Activated CD4-positive, alpha-beta T cell treated with anti-CD3 and anti-CD28 coated beads, Interleukin-2, Interleukin-6, amounts not matched to agents 100 ng/mL and 50 ng/mL, durations not matched to agents 16 hours and 8 hours (primary cell): Measurements from ENCODE around the gene LAMTOR2.
"Not testable (repeated sequence)": the region's sequence is repeated elsewhere in the genome, so short reads cannot be mapped to it uniquely, and the experiment has no call there.

ENCODE experiments used
- DNase-seq: peaks from one replicate; pipeline ENCODE4 v3.0.0-alpha.2; 2020

LAMTOR2 gene

DNA sequence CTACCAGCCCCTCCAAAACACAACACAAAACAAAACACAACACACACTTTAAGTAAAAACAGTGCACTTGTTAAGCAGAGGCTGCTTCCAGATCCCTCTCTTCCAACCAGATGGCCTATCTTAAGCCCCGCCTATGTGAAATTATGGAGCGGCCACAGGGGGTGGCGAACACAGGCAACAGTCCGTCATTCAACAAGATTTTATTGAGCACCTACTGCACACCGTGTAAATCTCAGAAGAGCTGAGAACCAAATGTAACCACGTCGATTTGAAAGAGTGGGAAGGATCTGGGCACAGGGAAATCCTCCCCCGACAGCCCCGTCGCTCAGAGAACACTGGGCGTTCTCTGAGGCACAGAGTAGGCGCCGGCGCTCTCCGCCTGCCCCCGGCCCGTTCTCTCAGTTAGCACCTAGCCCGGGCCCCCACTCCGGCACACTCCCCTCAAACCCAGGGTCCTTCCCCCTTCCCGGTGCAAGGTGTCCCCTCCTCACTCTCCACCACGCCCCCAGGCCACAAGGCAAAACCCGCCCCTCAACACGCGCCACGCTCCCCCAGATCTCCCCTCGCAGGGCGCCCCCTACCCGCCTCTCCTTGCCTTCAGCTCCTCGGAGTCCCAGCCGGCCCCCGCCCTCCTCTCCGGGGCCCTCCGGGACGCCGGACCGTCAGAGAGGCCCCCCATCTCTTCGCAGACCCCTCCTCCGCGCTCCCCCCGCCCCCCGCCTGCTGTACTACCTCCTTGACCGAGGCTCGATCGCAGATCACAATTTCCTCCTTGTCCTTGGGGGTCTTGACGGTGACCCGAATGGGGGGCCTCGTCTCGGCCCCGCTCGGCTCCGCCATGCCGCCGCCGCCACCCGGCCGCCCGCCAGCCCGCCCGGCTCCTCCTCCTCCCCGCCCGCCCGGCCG, 1.5 kb upstream of the LAMTOR2 start:
- DNase-seq = peak; percentile 73

DNA sequence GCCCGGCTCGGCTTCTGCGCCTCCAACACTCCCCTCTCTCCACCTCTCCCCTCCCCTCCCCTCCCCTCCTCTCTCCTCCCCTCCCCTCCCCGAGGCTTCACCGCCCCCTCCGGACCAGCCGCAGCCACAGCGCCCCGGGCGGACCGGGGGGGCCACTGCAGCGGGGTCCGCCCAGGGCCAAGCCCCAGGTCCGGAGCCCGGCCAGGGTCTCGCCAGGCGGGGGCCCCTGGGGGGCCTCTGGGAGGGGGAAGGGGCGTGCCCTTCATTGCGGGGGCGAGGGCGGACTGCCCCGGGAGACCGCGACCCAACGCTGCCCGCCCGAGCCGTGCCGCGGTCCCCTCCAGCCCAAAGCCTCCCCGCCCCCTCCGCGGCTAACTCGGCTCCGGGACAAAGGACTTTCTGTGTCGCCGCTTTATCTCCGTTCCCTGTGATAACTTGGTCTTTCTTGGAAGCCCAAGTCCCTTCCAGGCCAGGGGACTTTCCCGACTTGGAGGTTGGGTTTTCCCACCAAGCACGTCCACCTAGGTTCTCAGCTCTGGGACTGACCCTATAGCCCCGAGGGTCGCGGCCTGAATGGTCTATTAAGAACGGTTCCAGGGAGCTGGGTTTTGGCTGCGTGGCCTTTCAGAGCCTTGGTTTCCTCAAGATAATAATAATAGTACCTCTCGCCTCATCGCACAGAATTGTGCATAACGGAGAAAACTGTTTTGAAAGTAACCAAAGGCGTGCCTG, 648 bp upstream of the LAMTOR2 start, which contains the start of gene UBQLN4:
Gene UBQLN4 (minus strand): TSS at position 31 of the 732 bp plus-strand sequence. CDS start 97 bp downstream, outside the sequence.
- DNase-seq = peak; percentile 94

DNA sequence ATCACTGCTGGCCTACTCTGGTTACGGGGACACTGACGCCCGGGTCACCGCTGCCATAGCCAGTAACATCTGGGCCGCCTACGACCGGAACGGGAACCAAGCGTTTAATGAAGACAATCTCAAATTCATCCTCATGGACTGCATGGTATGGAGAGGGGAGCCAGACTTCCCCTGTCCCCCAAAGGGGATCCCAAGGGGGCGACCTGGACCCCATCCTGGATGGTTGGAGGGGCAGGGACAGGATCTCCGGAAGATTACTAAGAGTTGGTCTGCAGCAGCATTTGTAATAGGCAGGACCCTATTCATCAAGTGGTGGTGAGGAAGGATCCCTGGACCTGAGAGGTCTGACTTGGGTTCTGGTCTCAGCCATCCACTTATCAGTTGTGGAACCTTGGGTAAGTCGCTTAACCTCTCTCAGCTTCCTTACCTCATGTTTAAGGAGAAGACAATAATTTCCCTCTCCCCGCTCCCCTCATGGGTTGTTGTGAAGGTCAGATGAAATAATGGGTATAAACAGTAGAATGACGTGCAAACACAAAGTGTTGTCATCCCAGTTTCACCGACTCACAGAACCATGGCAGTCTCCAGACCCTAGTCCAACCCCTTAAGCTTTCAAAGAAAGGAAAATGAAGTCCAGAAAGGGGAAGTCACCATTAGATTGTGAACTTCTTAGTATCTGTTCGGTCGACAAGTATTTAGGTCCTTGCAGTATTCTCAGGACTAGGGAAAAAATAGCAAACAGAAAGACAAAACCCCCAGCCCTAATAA, 883 bp downstream of the LAMTOR2 start:
- no peak for DNase-seq

DNA sequence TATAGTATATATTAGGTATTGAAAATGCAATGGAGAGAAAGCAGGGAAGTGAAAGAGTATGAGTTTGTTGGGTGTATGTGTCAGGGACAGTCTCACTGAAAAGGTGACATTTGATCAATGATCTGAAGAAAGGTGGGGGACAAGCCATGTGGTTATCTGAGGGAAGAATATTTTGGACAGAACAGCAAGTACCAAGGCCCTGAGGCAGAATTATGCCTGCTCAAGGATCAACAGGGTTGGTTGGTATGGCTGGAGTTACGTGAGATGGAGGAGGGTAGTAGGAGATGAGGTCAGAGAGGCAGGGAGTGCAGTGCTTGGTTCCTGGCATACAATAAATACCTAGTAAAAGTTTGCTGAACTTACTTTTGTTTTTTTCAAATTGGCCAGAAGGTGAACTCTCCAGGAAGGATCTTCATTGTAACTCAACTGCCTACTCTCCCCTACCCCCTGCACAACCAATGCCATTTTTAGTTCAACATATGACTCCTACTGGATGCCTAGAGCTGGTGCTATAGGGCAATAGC, 1.8 kb downstream of the LAMTOR2 start:
- DNase-seq = no peak

DNA sequence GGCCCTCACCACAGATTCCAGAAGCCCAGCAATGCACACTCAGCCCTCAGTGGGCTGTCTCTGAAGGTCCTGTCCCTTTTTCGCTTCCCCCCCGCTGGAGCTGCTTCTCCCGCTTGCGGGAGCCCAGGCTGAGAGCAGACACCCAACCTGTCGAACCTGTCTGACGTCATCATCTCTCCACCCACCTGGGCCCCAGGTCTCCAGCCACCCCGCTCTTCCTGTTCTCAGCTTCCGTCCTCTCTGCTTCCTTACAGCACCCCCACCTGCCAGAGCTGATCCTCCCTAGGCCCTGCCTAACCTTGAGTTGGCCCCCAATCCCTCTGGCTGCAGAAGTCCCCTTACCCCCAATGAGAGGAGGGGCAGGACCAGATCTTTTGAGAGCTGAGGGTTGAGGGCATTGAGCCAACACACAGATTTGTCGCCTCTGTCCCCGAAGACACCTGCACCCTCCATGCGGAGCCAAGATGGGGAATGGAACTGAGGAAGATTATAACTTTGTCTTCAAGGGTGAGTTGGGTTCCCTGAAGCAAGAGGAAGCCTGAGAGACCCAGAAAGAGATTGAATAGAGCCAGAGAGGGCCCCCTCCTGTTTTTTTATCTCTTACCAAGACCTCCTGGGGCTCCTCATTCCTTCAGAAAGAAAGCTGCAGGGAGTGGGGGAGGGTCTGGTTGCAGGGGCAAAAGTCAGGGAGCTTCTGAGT, 6.5 kb downstream of the LAMTOR2 start, which contains the start of gene RAB25:
Gene RAB25 (plus strand): TSS at position 224 of the 700 bp plus-strand sequence. CDS start 241 bp downstream, at position 465.
- DNase-seq = no peak

DNA sequence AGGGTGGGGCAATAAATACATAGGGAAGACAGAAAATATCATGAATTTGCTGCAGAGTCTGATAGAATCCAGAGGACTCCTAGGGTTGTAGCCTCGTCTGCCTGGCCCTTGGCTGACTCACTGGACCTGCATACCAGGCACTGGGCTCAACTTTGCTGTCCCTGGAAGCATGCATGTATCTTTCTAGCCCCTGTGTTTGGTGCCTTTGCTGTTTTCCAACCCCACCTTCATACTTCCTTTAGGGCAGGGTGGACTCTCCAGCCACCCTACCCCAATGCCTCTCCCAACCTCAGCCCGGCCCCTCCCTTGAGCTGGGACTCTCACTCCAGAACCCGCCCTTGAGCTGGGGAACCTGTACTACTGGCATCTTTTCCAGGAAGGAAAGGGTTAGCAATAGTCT, 7.6 kb downstream of the LAMTOR2 start:
- DNase-seq = no peak

DNA sequence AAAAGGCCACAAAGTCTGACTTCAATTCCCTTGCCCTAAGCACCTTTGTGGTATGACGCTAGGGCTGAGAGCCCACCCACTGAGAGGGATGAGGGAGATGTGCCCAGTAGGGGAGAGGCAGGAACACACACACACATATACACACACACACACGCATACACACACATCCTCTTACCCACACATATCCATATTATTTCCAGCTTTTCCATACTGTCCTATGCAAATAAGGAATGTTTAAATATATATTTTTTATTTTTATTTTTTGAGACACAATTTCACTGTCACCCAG, 9.4 kb downstream of the LAMTOR2 start:
- no peak for DNase-seq

DNA sequence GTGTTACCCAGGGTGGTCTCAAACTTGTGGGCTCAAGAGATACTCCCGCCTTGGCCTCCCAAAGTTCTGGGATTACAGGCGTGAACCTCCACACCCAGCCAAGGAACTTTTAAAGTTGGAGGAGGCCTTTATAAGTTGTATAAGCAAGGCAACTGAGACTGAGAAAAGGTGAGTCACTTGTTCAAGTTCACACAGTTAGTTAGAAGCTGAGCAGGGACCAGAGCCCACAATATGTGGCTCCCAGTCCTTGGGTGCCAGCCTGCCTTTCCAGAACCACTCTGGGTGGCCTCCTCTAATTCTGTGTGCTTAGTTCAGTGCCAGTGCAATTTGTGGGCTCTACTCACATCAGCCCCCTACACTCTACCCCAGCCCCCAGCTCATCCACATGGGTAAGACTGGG, 10.0 kb downstream of the LAMTOR2 start:
- peak; percentile 11 for DNase-seq

DNA sequence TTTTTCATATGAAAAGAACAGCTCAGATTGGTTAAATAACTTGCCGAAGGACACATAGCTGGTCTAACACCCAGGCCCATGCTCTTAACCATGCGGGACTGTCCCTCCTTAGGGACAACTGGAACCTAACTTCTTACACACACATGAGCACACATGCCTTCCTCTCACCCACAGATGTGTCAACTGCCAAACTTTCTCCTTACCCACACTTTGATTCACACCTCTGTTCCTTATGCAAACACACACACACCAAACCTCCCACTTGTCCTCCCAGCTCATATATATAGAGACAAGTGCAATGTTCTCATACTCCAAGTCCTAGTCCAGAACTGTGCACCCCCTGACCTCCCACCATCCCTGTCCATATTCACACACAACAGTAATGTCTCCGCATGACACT, 10.6 kb downstream of the LAMTOR2 start:
- peak; percentile 22 for DNase-seq

DNA sequence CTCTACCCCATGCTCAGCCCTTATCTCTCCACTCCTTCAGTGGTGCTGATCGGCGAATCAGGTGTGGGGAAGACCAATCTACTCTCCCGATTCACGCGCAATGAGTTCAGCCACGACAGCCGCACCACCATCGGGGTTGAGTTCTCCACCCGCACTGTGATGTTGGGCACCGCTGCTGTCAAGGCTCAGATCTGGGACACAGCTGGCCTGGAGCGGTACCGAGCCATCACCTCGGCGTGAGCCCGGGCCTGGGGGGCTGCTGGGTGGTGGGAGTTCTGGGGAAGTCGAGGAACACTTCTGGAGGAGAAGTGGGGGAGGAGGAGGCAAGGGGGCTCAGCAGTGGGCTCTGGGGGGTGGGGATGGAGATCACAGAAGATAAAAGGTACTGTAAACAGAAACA, 11.3 kb downstream of the LAMTOR2 start:
- no peak for DNase-seq

DNA sequence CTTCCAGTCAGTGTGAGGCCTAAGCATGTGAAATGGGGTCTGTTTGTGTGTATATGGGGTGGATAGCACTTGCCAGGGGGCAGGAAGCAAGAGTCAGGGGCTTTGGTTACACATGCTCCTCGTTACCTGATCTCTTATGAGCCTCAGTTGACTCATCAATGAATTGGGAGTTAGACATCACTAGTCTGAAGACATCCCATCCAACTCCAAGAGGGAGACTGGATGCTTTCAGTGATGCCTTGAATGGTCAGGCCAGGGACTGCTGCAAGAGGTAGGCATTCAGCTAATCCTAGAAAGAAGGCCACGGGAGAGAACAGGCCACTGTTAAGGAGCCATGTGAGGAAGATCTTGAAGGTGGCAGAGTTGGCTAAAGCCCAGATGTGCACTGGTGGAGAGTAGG, 12.7 kb downstream of the LAMTOR2 start:
- no peak for DNase-seq

DNA sequence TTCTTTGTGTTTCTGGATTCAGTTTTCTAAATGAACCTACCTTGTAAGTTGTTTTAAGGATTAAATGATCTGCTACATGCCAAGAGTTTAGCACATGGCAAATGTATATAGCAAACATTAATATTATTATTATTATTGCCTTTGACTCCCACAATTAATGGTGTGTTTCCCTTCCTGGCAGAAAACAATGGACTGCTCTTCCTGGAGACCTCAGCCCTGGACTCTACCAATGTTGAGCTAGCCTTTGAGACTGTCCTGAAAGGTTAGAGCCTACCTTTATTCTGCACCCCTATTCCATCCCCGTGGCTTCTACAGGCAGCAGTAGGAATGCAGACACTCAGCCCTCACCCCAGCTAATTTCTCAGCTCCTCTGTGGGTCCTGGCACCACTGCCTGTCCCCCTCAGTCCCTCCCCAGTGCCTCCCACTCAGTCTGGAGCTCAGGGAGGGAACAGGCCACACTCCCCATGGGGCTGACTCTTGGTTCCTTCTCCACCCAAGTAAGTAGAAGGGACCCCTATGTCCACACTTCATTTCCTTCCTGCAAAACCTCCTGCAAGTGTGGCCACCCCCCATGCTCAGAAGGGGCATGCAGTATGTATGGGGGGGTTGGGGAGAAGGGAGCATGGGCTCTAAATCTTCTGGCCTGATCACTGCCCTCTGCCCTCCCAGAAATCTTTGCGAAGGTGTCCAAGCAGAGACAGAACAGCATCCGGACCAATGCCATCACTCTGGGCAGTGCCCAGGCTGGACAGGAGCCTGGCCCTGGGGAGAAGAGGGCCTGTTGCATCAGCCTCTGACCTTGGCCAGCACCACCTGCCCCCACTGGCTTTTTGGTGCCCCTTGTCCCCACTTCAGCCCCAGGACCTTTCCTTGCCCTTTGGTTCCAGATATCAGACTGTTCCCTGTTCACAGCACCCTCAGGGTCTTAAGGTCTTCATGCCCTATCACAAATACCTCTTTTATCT, 15.2 kb downstream of the LAMTOR2 start:
- no peak for DNase-seq

DNA sequence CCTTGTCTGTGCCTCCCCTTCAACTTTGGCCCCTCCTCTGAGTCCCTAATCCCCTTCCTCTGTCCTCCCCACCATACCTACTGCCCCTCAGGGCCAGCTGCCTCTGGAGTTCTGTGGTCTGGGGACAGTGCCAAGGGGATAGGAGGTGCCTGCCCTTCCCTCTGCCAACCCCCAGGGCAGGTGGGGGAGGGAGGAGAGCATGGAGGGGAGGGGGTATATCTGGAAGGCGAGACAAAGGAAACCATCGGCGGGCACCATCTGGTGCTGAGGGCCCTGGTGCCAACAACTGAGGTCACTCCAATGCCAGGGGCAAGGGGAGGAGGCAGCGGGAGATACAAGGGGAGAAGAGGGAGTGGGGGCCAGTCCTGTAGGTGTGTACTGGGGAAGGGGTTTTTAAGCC, 16.0 kb downstream of the LAMTOR2 start:
- DNase-seq = no peak

DNA sequence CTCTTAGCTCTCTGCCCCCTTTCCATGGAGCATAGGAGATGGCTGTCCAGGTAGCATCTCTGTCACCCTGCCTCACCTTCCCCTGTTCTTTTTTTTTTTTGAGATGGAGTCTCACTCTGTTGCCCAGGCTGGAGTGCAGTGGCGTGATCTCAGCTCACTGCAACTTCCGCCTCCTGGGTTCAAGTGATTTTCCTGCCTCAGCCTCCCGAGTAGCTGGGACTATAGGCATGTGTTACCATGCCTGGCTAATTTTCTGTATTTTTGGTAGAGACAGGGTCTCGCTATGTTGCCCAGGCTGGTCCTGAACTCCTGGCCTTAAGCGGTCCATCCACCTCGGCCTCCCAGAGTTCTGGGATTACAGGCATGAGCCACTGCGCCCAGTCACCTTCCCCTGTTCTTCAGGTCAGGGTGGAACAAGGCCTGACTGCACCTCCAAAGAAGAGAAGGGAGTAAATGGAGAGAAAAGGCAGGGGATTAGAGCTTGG, 16.8 kb downstream of the LAMTOR2 start:
- DNase-seq = not testable (repeated sequence)

DNA sequence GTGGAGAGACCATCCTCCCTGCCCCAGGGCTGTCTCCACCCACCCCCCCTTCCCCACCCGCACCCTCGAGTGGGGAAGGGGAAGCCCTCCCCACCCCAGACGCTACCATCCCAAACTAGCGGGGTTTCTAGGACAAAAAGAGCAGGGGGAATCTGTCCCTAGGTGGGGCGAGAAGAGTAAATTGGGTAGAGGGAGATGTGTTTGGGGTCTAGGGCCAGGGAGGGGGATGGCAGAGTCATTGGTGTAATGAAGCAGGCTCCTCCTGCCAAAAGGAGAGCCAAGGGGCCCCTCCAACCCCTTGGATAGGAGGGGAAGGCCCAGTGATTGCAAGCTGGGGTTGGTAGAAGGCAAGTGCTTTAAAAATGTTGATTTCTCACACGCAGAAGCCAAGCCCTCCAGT, 17.7 kb downstream of the LAMTOR2 start:
- DNase-seq = no peak

DNA sequence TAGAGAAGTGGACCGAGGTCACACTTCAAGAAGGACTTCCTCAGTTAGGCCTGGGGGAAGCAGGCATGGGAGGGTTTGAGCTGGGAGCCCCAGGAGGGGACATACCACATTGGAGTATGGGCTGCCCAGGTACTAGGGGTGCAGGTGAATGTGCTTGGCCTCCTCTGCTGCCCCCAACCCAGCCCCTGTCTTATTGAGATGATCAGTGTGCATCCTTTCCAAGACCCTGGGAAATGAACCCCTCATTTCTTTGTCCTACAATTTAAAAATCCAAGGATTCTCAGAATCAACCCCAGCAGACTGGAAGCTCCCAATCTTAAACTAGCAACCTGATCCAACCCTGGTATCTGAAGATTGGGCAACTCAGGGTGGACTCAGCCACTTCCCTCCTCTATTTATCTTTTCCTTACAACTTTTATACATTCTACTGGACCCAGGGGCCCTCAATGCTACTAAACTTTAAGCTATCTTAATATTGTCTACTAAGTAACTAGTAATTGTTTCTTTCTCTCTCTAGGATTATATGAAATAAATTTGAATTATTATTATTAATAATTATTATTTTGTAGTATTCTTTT, 18.6 kb downstream of the LAMTOR2 start:
- no peak for DNase-seq

DNA sequence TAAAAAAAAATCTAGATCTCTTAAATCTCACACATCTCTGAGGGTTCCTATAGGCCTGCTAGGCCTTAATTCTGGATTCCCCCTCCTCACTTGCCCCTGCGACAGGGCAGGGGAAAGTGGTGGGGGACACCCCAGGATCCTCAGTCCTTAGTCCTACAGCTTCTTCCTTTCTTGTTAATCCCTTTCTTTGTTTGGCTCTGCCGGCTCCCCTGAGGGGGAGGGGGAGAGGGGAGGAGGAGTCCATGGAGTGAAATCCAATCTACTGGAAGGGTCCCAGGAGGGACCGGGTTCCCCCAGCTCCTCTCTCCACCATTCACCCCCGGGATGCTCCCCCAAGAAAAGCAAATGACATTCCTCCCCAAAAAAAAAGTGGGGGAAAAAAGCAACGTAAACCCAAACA, 19.2 kb downstream of the LAMTOR2 start:
- DNase-seq = no peak

DNA sequence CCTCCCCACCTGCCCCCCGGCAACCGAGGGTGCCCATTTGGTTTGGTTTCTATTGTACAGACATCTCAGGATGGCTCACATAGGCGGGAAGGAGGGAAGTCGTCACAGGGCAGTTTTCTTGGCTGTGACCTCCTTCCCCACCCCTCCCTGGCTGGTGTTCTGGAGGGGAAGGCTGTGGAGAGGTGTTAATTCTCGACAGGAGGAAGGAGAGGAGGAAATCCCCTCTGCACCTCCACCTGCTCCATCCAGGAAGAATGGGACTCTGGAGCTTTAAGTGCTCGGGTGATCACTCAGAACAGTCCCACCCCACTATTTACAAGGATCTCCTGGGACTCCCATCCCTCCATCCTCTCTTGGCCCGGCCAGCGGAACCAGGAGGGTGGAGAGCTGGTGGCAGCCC, 20.1 kb downstream of the LAMTOR2 start:
- DNase-seq = no peak

DNA sequence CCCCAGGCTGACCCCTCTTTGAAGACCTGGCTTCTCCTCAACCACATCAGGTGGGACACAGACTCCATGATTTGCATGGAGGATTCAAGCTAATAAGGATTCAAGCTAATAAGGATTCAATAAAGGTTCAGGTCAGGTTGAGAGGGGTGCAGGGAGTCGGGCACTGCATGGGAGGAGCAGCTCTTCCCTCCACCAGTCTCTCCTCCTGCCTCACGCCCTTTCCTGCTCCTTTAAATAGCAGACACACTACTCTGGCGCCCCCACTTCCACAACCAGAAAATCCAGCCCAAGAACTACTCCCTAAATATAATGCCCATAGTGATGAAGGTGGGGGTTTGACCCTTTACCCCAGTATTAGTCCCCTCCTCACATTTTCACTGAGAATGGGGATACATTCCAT, 20.6 kb downstream of the LAMTOR2 start:
- DNase-seq = no peak

DNA sequence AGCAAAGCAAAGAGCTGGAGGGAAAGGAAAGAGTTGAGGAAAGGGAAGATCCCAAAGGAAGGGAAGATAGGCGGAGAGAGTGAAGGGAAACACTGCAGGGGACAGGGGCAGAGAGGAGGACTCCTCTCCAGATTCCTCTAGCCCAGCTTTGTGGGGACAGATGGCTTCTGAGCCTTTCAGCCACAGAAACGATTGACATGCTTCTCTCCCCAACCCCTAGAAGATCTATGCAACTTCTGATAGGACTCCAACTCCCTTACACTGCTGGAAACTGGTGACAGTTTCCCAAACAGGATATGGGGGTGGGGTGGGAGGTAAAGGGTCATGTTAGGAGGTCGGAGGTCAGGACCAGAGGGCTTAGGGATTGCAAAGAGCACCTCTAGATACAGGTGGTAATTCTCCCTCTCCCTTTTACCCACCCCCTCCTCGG, 21.2 kb downstream of the LAMTOR2 start:
- DNase-seq = no peak
